PC-9 (cell line): ENCODE data around the gene UBE2R2. TPM values are rescaled to one million over a fixed set of nuclear protein-coding genes. Genes with fewer than 3 reads are reported as not detected.
"Not testable (repeated sequence)": the region's sequence is repeated elsewhere in the genome, so short reads cannot be mapped to it uniquely, and the experiment has no call there.

Experiments used
- BruUV-seq: library from RNA; stranded (reverse); fragments of 400-500 nt; replicated peaks from 2 replicates; lab custom pipeline; 2021; lab: Mats Ljungman, UMichigan
- CTCF ChIA-PET: fragments of 300-600 bp; sonication (Branson Sonifier 250); formaldehyde crosslinking; loops from one replicate; lab custom pipeline; 2022; ENCODE audit warnings: antibody characterized with exemption; lab: Charles Lee
- POLR2A ChIA-PET: fragments of 300-600 bp; sonication (Branson Sonifier 250); formaldehyde crosslinking; loops from one replicate; lab custom pipeline; 2022; ENCODE audit warnings: antibody characterized with exemption; ENCODE audit not compliant: unreplicated experiment; lab: Charles Lee
- DNase-seq, 2 experiments: peaks; one replicate each; pipeline versions ENCODE4 v3.0.0 to v3.0.0-alpha.2; 2015 to 2022; ENCODE audit warnings: mixed read lengths in 1 of 2
- H2AFZ ChIP-seq: fragments of 200-600 bp; sonication (generic); 2 replicates; pipeline ENCODE4 v1.8.1; 2017; ENCODE audit warnings: antibody characterized with exemption
- H3F3A ChIP-seq: fragments of 200-600 bp; sonication (generic); 2 replicates; pipeline ENCODE4 v1.8.1; 2017; ENCODE audit warnings: antibody characterized with exemption, mild to moderate bottlenecking, low read depth; ENCODE audit not compliant: insufficient read depth
- H3K27ac ChIP-seq: fragments of 200-600 bp; sonication (generic); 2 replicates; pipeline ENCODE4 v1.6.1; 2016; ENCODE audit warnings: mixed run types
- H3K27me3 ChIP-seq: fragments of 200-600 bp; sonication (generic); 2 replicates; pipeline ENCODE4 v1.6.1; 2016; ENCODE audit warnings: low read depth, mixed run types; ENCODE audit not compliant: insufficient read depth
- H3K36me3 ChIP-seq: fragments of 200-600 bp; sonication (generic); 2 replicates; pipeline ENCODE4 v1.6.1; 2016; ENCODE audit warnings: low read depth, mixed run types
- H3K4me1 ChIP-seq: fragments of 200-600 bp; sonication (generic); replicated peaks from 2 replicates; pipeline ENCODE4 v1.6.1; 2016; ENCODE audit warnings: mixed run types; ENCODE audit not compliant: insufficient read depth
- H3K4me2 ChIP-seq: fragments of 200-600 bp; sonication (generic); 2 replicates; pipeline ENCODE4 v1.6.1; 2017; ENCODE audit warnings: mixed run types
- H3K4me3 ChIP-seq: fragments of 200-600 bp; sonication (generic); 2 replicates; pipeline ENCODE4 v1.6.1; 2016; ENCODE audit warnings: mixed run types
- H3K79me2 ChIP-seq: fragments of 200-600 bp; sonication (generic); 2 replicates; pipeline ENCODE4 v1.6.1; 2017; ENCODE audit warnings: low read depth, mixed run types
- H3K9me2 ChIP-seq: fragments of 200-600 bp; sonication (generic); 2 replicates; pipeline ENCODE4 v1.8.1; 2017; ENCODE audit warnings: mild to moderate bottlenecking; ENCODE audit not compliant: insufficient read depth
- H3K9me3 ChIP-seq: fragments of 200-600 bp; sonication (generic); 2 replicates; pipeline ENCODE4 v1.8.1; 2016; ENCODE audit warnings: low read depth; ENCODE audit not compliant: insufficient read depth
- H4K20me1 ChIP-seq: fragments of 200-600 bp; sonication (generic); 2 replicates; pipeline ENCODE4 v1.8.1; 2017; ENCODE audit not compliant: insufficient read depth
- CTCF ChIP-seq: fragments of 200-600 bp; sonication (generic); conservative IDR thresholded peaks from 2 replicates; pipeline ENCODE4 v1.6.1; 2017; ENCODE audit warnings: mixed run types, antibody characterized with exemption, mild to moderate bottlenecking, moderate library complexity
- EZH2 ChIP-seq: fragments of 200-600 bp; sonication (generic); IDR thresholded peaks from 2 replicates; pipeline ENCODE4 v1.8.0; 2017; ENCODE audit warnings: antibody characterized with exemption, low read depth
- intact Hi-C: fragments of 100-400 bp; cut with micrococcal nuclease; formaldehyde crosslinking; loops from one replicate; pipeline ENCODE4 v1.10.0; 2022; ENCODE audit not compliant: unreplicated experiment
- total RNA-seq: library from RNA; stranded (reverse); gene quantifications from 2 replicates; pipeline ENCODE4 v1.2.3, GENCODE V29; 2021

Gene UBE2R2
- total RNA-seq, 1 experiment from 2014 or later, result 38.9 TPM

GRCh38 chr9:33786681-33787080, 30.3 kb upstream of the UBE2R2 start:
- H3K27me3 ChIP-seq, result no peaks in the 10 kb centered on the region
- H3K4me3 ChIP-seq, result no peak overlapping the region
- ChIA-PET CTCF (no interaction called here), POLR2A (no interaction called here)
- H3F3A ChIP-seq, result no peaks in the 10 kb centered on the region
- no peak overlapping the region for H3K27ac ChIP-seq
- H3K4me2 ChIP-seq, result no peak overlapping the region
- 0 out of 2 replicates have a peak, but pooled peaks cover 2% of the 10 kb centered on the region for H3K79me2 ChIP-seq
- intact Hi-C loops, result no loop called here
- H3K4me1 ChIP-seq, result peaks cover 15% of the 10 kb centered on the region
- no peaks in the 10 kb centered on the region for H3K9me3 ChIP-seq
- H3K36me3 ChIP-seq, result no peaks in the 10 kb centered on the region
- DNase-seq, result no peak
- no peaks in the 10 kb centered on the region for H4K20me1 ChIP-seq
- BruUV-seq, result no TSS peak
- H3K9me2 ChIP-seq, result no peaks in the 10 kb centered on the region
- TF ChIP-seq CTCF (no peak), EZH2 (no peak)
- no peak overlapping the region for H2AFZ ChIP-seq

- H3K27me3 ChIP-seq, result no peaks in the 10 kb centered on the region
- no peak for TF ChIP-seq EZH2
- no peak for TF ChIP-seq CTCF
- no peak overlapping the region for H2AFZ ChIP-seq
- H3K4me1 ChIP-seq, result peaks cover 5% of the 10 kb centered on the region
- H3F3A ChIP-seq, result no peaks in the 10 kb centered on the region
- intact Hi-C loops, result no loop called here
- no peaks in the 10 kb centered on the region for H3K36me3 ChIP-seq
- H3K9me2 ChIP-seq, result no peaks in the 10 kb centered on the region
- H3K9me3 ChIP-seq, result no peaks in the 10 kb centered on the region
- DNase-seq, result no peak
- H4K20me1 ChIP-seq, result no peaks in the 10 kb centered on the region
- no TSS peak for BruUV-seq
- H3K4me3 ChIP-seq, result no peak overlapping the region
- CTCF ChIA-PET, result interaction anchor here (0.5 kb wide), 1 partner anchor 59 kb away, joined by 5 read pairs; no protein-coding TSS in a partner anchor
- no peaks in the 10 kb centered on the region for H3K79me2 ChIP-seq
- POLR2A ChIA-PET, result no interaction called here
- no peak overlapping the region for H3K4me2 ChIP-seq
- H3K27ac ChIP-seq, result no peak overlapping the region
These were observed 29.1 kb upstream of the UBE2R2 start for GRCh38 chr9:33787839-33788238.

- H3K36me3 ChIP-seq, H3K9me3 ChIP-seq, H3K4me1 ChIP-seq, H3K79me2 ChIP-seq, H3F3A ChIP-seq, POLR2A ChIA-PET, H3K4me2 ChIP-seq, H4K20me1 ChIP-seq, BruUV-seq, H3K9me2 ChIP-seq, CTCF ChIA-PET, H3K27me3 ChIP-seq, H3K4me3 ChIP-seq, intact Hi-C loops, DNase-seq, H2AFZ ChIP-seq, H3K27ac ChIP-seq: not testable (repeated sequence)
These were observed 27.5 kb upstream of the UBE2R2 start for GRCh38 chr9:33789429-33789828.

GRCh38 chr9:33791117-33791516, 25.8 kb upstream of the UBE2R2 start:
- intact Hi-C loops, result no loop called here
- Histone ChIP-seq H3K79me2 (no peaks in the 10 kb centered on the region), H3K9me2 (no peaks in the 10 kb centered on the region), H3K9me3 (no peaks in the 10 kb centered on the region), H2AFZ (no peak overlapping the region), H3K4me3 (no peak overlapping the region), H3K27ac (no peak overlapping the region), H4K20me1 (no peaks in the 10 kb centered on the region), H3K27me3 (no peaks in the 10 kb centered on the region), H3K36me3 (no peaks in the 10 kb centered on the region), H3F3A (no peaks in the 10 kb centered on the region), H3K4me1 (0 out of 2 replicates have a peak, but pooled peaks cover 11% of the 10 kb centered on the region), H3K4me2 (no peak overlapping the region)
- TF ChIP-seq CTCF, result no peak
- no peak for TF ChIP-seq EZH2
- ChIA-PET CTCF (interaction anchor here (0.6 kb wide), 1 partner anchor 388 kb away, joined by 8 read pairs; no protein-coding TSS in a partner anchor), POLR2A (no interaction called here)
- BruUV-seq, result no TSS peak
- DNase-seq, result no peak

GRCh38 chr9:33793496-33793895, 23.5 kb upstream of the UBE2R2 start:
- DNase-seq, H3K27me3 ChIP-seq, H3K4me2 ChIP-seq, intact Hi-C loops, CTCF ChIA-PET, H3K4me3 ChIP-seq, POLR2A ChIA-PET, H3K9me3 ChIP-seq, H3K9me2 ChIP-seq, H4K20me1 ChIP-seq, H3F3A ChIP-seq, H3K36me3 ChIP-seq, H3K79me2 ChIP-seq, H3K27ac ChIP-seq, H2AFZ ChIP-seq, BruUV-seq: not testable (repeated sequence)
- 0 out of 2 replicates have a peak, but pooled peaks cover 11% of the 10 kb centered on the region for H3K4me1 ChIP-seq
